H9 (cell line): ENCODE results near the gene KIRREL3. TPM values are rescaled to one million over a fixed set of nuclear protein-coding genes. Genes with fewer than 3 reads are reported as not detected.

ENCODE experiments used
- DNase-seq: peaks from one replicate; pipeline ENCODE4 v3.0.0-alpha.2; 2017
- H2AFZ ChIP-seq: one replicate; pipeline ENCODE4 v1.6.1; 2013; ENCODE audit warnings: mild to moderate bottlenecking, low read length, control low read depth, moderate library complexity
- H2AK5ac ChIP-seq: 2 replicates; pipeline ENCODE4 v1.6.1; 2013; ENCODE audit warnings: low read length, control low read depth, mixed read lengths; ENCODE audit not compliant: insufficient read length
- H2BK120ac ChIP-seq: one replicate; pipeline ENCODE4 v1.6.1; 2013; ENCODE audit warnings: low read depth, mild to moderate bottlenecking, low read length, control low read depth, inconsistent platforms; ENCODE audit not compliant: poor library complexity, severe bottlenecking
- H2BK12ac ChIP-seq: 2 replicates; pipeline ENCODE4 v1.6.1; 2013; ENCODE audit warnings: low read length, control low read depth, mixed read lengths, low read depth; ENCODE audit not compliant: insufficient read length
- H2BK15ac ChIP-seq: 2 replicates; pipeline ENCODE4 v1.6.1; 2013; ENCODE audit warnings: low read depth, low read length, control low read depth
- H2BK20ac ChIP-seq: one replicate; pipeline ENCODE4 v1.6.1; 2013; ENCODE audit warnings: low read depth, mild to moderate bottlenecking, low read length, control low read depth, inconsistent platforms; ENCODE audit not compliant: poor library complexity, severe bottlenecking
- H2BK5ac ChIP-seq: 2 replicates; pipeline ENCODE4 v1.6.1; 2013; ENCODE audit warnings: low read length, control low read depth, mixed read lengths; ENCODE audit not compliant: insufficient read length
- H3K14ac ChIP-seq: 2 replicates; pipeline ENCODE4 v1.6.1; 2013; ENCODE audit warnings: low read length, control low read depth; ENCODE audit not compliant: insufficient read depth
- H3K18ac ChIP-seq: 2 replicates; pipeline ENCODE4 v1.6.1; 2013; ENCODE audit warnings: low read depth, mild to moderate bottlenecking, mixed read lengths, low read length, control low read depth; ENCODE audit not compliant: insufficient read length
- H3K23ac ChIP-seq: 2 replicates; pipeline ENCODE4 v1.6.1; 2013; ENCODE audit warnings: low read length, control low read depth, mixed read lengths, low read depth; ENCODE audit not compliant: insufficient read length
- H3K23me2 ChIP-seq: 2 replicates; pipeline ENCODE4 v1.6.1; 2013; ENCODE audit warnings: low read depth, mild to moderate bottlenecking, mixed read lengths, low read length, control low read depth; ENCODE audit not compliant: insufficient read length, poor library complexity, severe bottlenecking
- H3K27ac ChIP-seq: 2 replicates; pipeline ENCODE4 v1.5.1; 2013; ENCODE audit warnings: low read length, control low read depth, mixed read lengths, low read depth; ENCODE audit not compliant: insufficient read length
- H3K27me3 ChIP-seq: 2 replicates; pipeline ENCODE4 v1.6.1; 2013; ENCODE audit warnings: low read length, control low read depth, inconsistent platforms; ENCODE audit not compliant: insufficient read depth
- H3K4ac ChIP-seq: 2 replicates; pipeline ENCODE4 v1.6.1; 2013; ENCODE audit warnings: low read depth, mild to moderate bottlenecking, control low read depth, inconsistent platforms, low read length, moderate library complexity
- H3K4me1 ChIP-seq: 2 replicates; pipeline ENCODE4 v1.6.1; 2013; ENCODE audit warnings: low read length, control low read depth, inconsistent platforms; ENCODE audit not compliant: insufficient read depth
- H3K4me2 ChIP-seq: 2 replicates; pipeline ENCODE4 v1.6.1; 2013; ENCODE audit warnings: low read length, control low read depth, mixed read lengths; ENCODE audit not compliant: insufficient read length, insufficient read depth
- H3K56ac ChIP-seq: 2 replicates; pipeline ENCODE4 v1.6.1; 2013; ENCODE audit warnings: low read depth, mild to moderate bottlenecking, mixed read lengths, low read length, control low read depth; ENCODE audit not compliant: insufficient read length
- H3K79me1 ChIP-seq: 2 replicates; pipeline ENCODE4 v1.6.1; 2013; ENCODE audit warnings: low read depth, mild to moderate bottlenecking, moderate library complexity, low read length, control low read depth, inconsistent platforms; ENCODE audit not compliant: insufficient read depth, poor library complexity, severe bottlenecking
- H3K79me2 ChIP-seq: 2 replicates; pipeline ENCODE4 v1.6.1; 2013; ENCODE audit warnings: low read length, control low read depth, inconsistent platforms; ENCODE audit not compliant: insufficient read depth
- H3K9ac ChIP-seq: 2 replicates; pipeline ENCODE4 v1.6.1; 2013; ENCODE audit warnings: low read length, control low read depth, mixed read lengths; ENCODE audit not compliant: insufficient read length; ENCODE audit errors: extremely low read depth
- H3K9me3 ChIP-seq: one replicate; pipeline ENCODE4 v1.6.1; 2013; ENCODE audit warnings: low read depth, low read length, inconsistent platforms; ENCODE audit not compliant: control insufficient read depth
- H3T11ph ChIP-seq: one replicate; pipeline ENCODE4 v1.6.1; 2013; ENCODE audit warnings: mild to moderate bottlenecking, low read length, control low read depth, inconsistent platforms
- H4K20me1 ChIP-seq: one replicate; pipeline ENCODE4 v1.6.1; 2013; ENCODE audit not compliant: control insufficient read depth, insufficient read length, insufficient read depth
- H4K5ac ChIP-seq: 2 replicates; pipeline ENCODE4 v1.6.1; 2013; ENCODE audit warnings: low read depth, mild to moderate bottlenecking, mixed read lengths, low read length, control low read depth; ENCODE audit not compliant: insufficient read length
- H4K8ac ChIP-seq: replicated peaks from 2 replicates; pipeline ENCODE4 v1.6.1; 2013; ENCODE audit warnings: low read length, control low read depth, mixed read lengths, low read depth; ENCODE audit not compliant: insufficient read length
- H4K91ac ChIP-seq: 2 replicates; pipeline ENCODE4 v1.6.1; 2013; ENCODE audit warnings: low read depth, mild to moderate bottlenecking, moderate library complexity, mixed read lengths, low read length, control low read depth; ENCODE audit not compliant: insufficient read length
- H3K27ac Mint-ChIP-seq, 3 experiments: 2 replicates in 2 of 3; 3 replicates in 1 of 3; pipeline ENCODE4 v1.8.0; 2020 to 2021; ENCODE audit warnings: mixed read lengths in 3 of 3, mild to moderate bottlenecking in 1 of 3, moderate library complexity in 1 of 3
- H3K27me3 Mint-ChIP-seq: 2 replicates; pipeline ENCODE4 v1.8.0; 2021; ENCODE audit warnings: low read depth, mild to moderate bottlenecking, moderate library complexity, mixed read lengths
- H3K36me3 Mint-ChIP-seq, 3 experiments: 2 replicates in 2 of 3; 3 replicates in 1 of 3; pipeline ENCODE4 v1.8.0; 2020 to 2021; ENCODE audit warnings: low read depth in 3 of 3, mixed read lengths in 3 of 3; ENCODE audit not compliant: insufficient read depth in 1 of 3
- H3K4me1 Mint-ChIP-seq, 2 experiments: 2 replicates each; pipeline ENCODE4 v1.8.0; 2020; ENCODE audit warnings: mixed read lengths in 2 of 2
- H3K4me3 Mint-ChIP-seq, 2 experiments: 2 replicates in 1 of 2; 3 replicates in 1 of 2; pipeline ENCODE4 v1.8.0; 2020 to 2021; ENCODE audit warnings: mild to moderate bottlenecking in 2 of 2, mixed read lengths in 2 of 2, moderate library complexity in 1 of 2
- H3K9me3 Mint-ChIP-seq, 2 experiments: 2 replicates in 1 of 2; 3 replicates in 1 of 2; pipeline ENCODE4 v1.8.0; 2020; ENCODE audit warnings: mild to moderate bottlenecking in 2 of 2, mixed read lengths in 2 of 2, moderate library complexity in 1 of 2
- WGBS: extraction: QIAGEN DNeasy Blood & Tissue Kit; methylation state at CpG from one replicate; pipeline ENCODE4 v1.1.7; 2013; ENCODE audit warnings: missing lambda C conversion rate, low lambda C conversion rate, mixed read lengths; ENCODE audit not compliant: insufficient read length; ENCODE audit errors: extremely low coverage; 5-methylcytosine and 5-hydroxymethylcytosine counted together
- total RNA-seq: library from RNA; stranded (reverse); gene quantifications from 2 replicates; pipeline ENCODE4 v1.2.1, GENCODE V29; 2021
- TF ChIP-seq, protein P1 (sequence below): fragments of 200-600 bp; sonication (generic); conservative IDR thresholded peaks from 3 replicates; pipeline ENCODE4 v1.8.0; 2021; ENCODE audit warnings: antibody characterized with exemption, mild to moderate bottlenecking

KIRREL3 gene
- total RNA-seq, 1 experiment from 2014 or later: 0.17 TPM

DNA sequence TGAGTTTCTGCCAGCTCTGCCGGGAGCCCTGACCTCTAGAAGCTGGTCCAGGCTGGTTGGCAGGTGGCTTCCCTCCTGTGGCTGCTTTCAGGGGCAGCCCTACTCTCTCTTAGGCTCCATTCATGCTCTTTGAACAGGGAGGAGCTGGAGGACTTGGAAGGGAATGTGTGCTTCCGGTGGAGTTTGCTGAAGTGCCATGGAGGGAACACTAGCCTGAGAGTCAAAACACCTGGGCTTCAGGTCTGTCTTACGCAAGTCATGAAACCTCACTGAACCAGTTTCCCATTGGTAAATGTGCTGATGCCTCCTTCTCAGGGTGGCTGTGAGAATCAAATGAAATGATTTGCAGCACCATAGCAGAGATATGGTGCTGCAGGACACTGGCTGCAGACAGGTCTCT, 224.5 kb downstream of the KIRREL3 start:
- peaks cover 10% of the 10 kb centered on the region for H3K27me3 Mint-ChIP-seq

More for the DNA sequence above, 224.5 kb downstream of the KIRREL3 start:
- Histone ChIP-seq H2AK5ac (no peak overlapping the region), H2BK5ac (no peak overlapping the region), H4K5ac (no peak overlapping the region), H2AFZ (no peak overlapping the region), H2BK15ac (no peak overlapping the region), H4K8ac (no peak overlapping the region), H3K9me3 (no peaks in the 10 kb centered on the region), H3K27ac (no peak overlapping the region), H4K91ac (no peak overlapping the region), H3K4me1 (no peaks in the 10 kb centered on the region), H3K23ac (no peak overlapping the region), H3K79me1 (no peaks in the 10 kb centered on the region), H3K79me2 (no peaks in the 10 kb centered on the region), H3K23me2 (no peaks in the 10 kb centered on the region), H3T11ph (no peak overlapping the region), H3K4me2 (no peak overlapping the region), H3K56ac (no peak overlapping the region), H3K9ac (no peak overlapping the region), H3K14ac (no peak overlapping the region), H2BK120ac (no peak overlapping the region), H4K20me1 (no peaks in the 10 kb centered on the region), H3K4ac (no peak overlapping the region), H2BK12ac (no peak overlapping the region), H3K27me3 (no peaks in the 10 kb centered on the region), H3K18ac (no peak overlapping the region), H2BK20ac (no peak overlapping the region)
- TF ChIP-seq, protein P1, sequence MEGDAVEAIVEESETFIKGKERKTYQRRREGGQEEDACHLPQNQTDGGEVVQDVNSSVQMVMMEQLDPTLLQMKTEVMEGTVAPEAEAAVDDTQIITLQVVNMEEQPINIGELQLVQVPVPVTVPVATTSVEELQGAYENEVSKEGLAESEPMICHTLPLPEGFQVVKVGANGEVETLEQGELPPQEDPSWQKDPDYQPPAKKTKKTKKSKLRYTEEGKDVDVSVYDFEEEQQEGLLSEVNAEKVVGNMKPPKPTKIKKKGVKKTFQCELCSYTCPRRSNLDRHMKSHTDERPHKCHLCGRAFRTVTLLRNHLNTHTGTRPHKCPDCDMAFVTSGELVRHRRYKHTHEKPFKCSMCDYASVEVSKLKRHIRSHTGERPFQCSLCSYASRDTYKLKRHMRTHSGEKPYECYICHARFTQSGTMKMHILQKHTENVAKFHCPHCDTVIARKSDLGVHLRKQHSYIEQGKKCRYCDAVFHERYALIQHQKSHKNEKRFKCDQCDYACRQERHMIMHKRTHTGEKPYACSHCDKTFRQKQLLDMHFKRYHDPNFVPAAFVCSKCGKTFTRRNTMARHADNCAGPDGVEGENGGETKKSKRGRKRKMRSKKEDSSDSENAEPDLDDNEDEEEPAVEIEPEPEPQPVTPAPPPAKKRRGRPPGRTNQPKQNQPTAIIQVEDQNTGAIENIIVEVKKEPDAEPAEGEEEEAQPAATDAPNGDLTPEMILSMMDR: no peak
- no peak for DNase-seq
- Mint-ChIP-seq H3K4me1 (peaks cover 3 to 4% of the 10 kb centered on the region in 2 experiments; a peak in 1 of 4 replicates), H3K4me3 (no peak overlapping the region), H3K36me3 (no peaks in the 10 kb centered on the region), H3K9me3 (no peaks in the 10 kb centered on the region), H3K27ac (no peak overlapping the region)
- WGBS: no CpG with 5 or more reads among the region's 3 CpGs
